Liver (tissue), 2 donors: ENCODE results near the gene CD37.

Experiments used
- TF ChIP-seq, protein P1 (sequence below): fragments of 150-350 bp; IDR thresholded peaks from 2 replicates; pipeline ENCODE4 v1.5.1; 2017; ENCODE audit warnings: improper control_type of control experiment, low read depth, low read length; ENCODE audit not compliant: missing input control
- TF ChIP-seq, protein P2 (sequence below): IDR thresholded peaks from 2 replicates; pipeline ENCODE4 v1.6.1; 2016; ENCODE audit warnings: antibody characterized with exemption
- donor health status: healthy.

DNA sequence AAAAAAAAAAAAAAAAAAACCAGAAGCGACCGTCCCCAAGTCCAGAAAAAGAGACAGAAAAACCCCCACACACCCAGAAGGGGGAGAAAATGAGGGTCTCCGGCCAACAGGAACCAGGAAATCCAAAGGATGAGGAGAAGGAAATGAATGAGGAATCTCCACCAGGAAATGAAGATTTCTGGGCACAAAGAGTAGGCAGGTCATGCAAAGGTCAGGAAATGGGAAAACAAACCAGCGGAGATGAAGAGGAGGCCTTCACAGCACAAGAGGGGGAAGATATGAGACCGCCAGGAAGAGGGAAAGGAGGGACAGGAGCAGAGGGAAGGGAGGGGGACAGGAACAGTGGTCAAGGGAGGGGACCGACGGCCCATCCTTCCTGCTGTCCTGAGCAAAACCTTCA is 21.2 kb downstream of the CD37 start:
- TF ChIP-seq, protein P1, sequence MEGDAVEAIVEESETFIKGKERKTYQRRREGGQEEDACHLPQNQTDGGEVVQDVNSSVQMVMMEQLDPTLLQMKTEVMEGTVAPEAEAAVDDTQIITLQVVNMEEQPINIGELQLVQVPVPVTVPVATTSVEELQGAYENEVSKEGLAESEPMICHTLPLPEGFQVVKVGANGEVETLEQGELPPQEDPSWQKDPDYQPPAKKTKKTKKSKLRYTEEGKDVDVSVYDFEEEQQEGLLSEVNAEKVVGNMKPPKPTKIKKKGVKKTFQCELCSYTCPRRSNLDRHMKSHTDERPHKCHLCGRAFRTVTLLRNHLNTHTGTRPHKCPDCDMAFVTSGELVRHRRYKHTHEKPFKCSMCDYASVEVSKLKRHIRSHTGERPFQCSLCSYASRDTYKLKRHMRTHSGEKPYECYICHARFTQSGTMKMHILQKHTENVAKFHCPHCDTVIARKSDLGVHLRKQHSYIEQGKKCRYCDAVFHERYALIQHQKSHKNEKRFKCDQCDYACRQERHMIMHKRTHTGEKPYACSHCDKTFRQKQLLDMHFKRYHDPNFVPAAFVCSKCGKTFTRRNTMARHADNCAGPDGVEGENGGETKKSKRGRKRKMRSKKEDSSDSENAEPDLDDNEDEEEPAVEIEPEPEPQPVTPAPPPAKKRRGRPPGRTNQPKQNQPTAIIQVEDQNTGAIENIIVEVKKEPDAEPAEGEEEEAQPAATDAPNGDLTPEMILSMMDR = no peak
- TF ChIP-seq, protein P2, sequence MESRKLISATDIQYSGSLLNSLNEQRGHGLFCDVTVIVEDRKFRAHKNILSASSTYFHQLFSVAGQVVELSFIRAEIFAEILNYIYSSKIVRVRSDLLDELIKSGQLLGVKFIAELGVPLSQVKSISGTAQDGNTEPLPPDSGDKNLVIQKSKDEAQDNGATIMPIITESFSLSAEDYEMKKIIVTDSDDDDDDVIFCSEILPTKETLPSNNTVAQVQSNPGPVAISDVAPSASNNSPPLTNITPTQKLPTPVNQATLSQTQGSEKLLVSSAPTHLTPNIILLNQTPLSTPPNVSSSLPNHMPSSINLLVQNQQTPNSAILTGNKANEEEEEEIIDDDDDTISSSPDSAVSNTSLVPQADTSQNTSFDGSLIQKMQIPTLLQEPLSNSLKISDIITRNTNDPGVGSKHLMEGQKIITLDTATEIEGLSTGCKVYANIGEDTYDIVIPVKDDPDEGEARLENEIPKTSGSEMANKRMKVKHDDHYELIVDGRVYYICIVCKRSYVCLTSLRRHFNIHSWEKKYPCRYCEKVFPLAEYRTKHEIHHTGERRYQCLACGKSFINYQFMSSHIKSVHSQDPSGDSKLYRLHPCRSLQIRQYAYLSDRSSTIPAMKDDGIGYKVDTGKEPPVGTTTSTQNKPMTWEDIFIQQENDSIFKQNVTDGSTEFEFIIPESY = no peak
